Measurements from ENCODE around the gene MEGF6. TPM values are rescaled to one million over a fixed set of nuclear protein-coding genes. Genes with fewer than 3 reads are reported as not detected.

Gene MEGF6
- total RNA-seq, 1 donor from 2014 or later: 209 TPM

GRCh38 chr1:3515272-3515671 is 96.0 kb downstream of the MEGF6 start:
- Mint-ChIP-seq H3K27me3 (ENCODE audit: low read depth) (no peaks in the 10 kb centered on the region), H3K27ac (no peak overlapping the region), H3K4me1 (no peaks in the 10 kb centered on the region), H3K9me3 (no peaks in the 10 kb centered on the region), H3K36me3 (peaks cover 9% of the 10 kb centered on the region), H3K4me3 (no peak overlapping the region)
- no peak for DNase-seq (ENCODE audit: low spot score in 2 of 2, unreplicated experiment in 2 of 2)
- no peak for TF ChIP-seq CTCF (IDR thresholded peaks at IDR 0.05; ENCODE audit: unreplicated experiment)

- Mint-ChIP-seq H3K4me3 (no peak overlapping the region), H3K9me3 (no peaks in the 10 kb centered on the region), H3K27me3 (ENCODE audit: low read depth) (no peaks in the 10 kb centered on the region), H3K27ac (no peak overlapping the region), H3K36me3 (peaks cover 9% of the 10 kb centered on the region), H3K4me1 (no peaks in the 10 kb centered on the region)
- no peak for TF ChIP-seq CTCF (IDR thresholded peaks at IDR 0.05; ENCODE audit: unreplicated experiment)
- no peak for DNase-seq (ENCODE audit: low spot score in 2 of 2, unreplicated experiment in 2 of 2)
Measured at GRCh38 chr1:3514404-3514803, 96.9 kb downstream of the MEGF6 start.

- no peak for TF ChIP-seq CTCF (IDR thresholded peaks at IDR 0.05; ENCODE audit: unreplicated experiment)
- no peaks in the 10 kb centered on the region for H3K4me1 Mint-ChIP-seq
- no peaks in the 10 kb centered on the region for H3K27me3 Mint-ChIP-seq (ENCODE audit: low read depth)
- no peak overlapping the region for H3K27ac Mint-ChIP-seq
- peaks cover 14% of the 10 kb centered on the region for H3K36me3 Mint-ChIP-seq
- H3K4me3 Mint-ChIP-seq: no peak overlapping the region
- H3K9me3 Mint-ChIP-seq: no peaks in the 10 kb centered on the region
- no peak for DNase-seq (ENCODE audit: low spot score in 2 of 2, unreplicated experiment in 2 of 2)
Measured at GRCh38 chr1:3511856-3512255, 99.5 kb downstream of the MEGF6 start.

- no peak for DNase-seq (ENCODE audit: low spot score in 2 of 2, unreplicated experiment in 2 of 2)
- Mint-ChIP-seq H3K4me3 (no peak overlapping the region), H3K9me3 (no peaks in the 10 kb centered on the region), H3K27me3 (ENCODE audit: low read depth) (no peaks in the 10 kb centered on the region), H3K36me3 (peaks cover 17% of the 10 kb centered on the region), H3K4me1 (no peaks in the 10 kb centered on the region), H3K27ac (no peak overlapping the region)
- no peak for TF ChIP-seq CTCF (IDR thresholded peaks at IDR 0.05; ENCODE audit: unreplicated experiment)
Measured at GRCh38 chr1:3511306-3511705, 100.0 kb downstream of the MEGF6 start.

- TF ChIP-seq CTCF (IDR thresholded peaks at IDR 0.05; ENCODE audit: unreplicated experiment): no peak
- Mint-ChIP-seq H3K27me3 (ENCODE audit: low read depth) (no peaks in the 10 kb centered on the region), H3K36me3 (peaks cover 17% of the 10 kb centered on the region), H3K9me3 (no peaks in the 10 kb centered on the region), H3K27ac (no peak overlapping the region), H3K4me1 (no peaks in the 10 kb centered on the region), H3K4me3 (no peak overlapping the region)
- DNase-seq (ENCODE audit: low spot score in 2 of 2, unreplicated experiment in 2 of 2): no peak
Measured at GRCh38 chr1:3510956-3511250, 100.4 kb downstream of the MEGF6 start.
